ENCODE measurements around the gene MED12.

Gene MED12

GRCh38 chrX:71095981-71096759 is 22.2 kb upstream of the MED12 start:
- no peak for TF ChIP-seq POLR2AphosphoS5 (IDR thresholded peaks at IDR 0.05; ENCODE audit: low read depth, low read length)
- no peak for TF ChIP-seq POU2F2 (IDR thresholded peaks at IDR 0.05; ENCODE audit: low read depth, low read length)
- no peak for TF ChIP-seq PAX5 (IDR thresholded peaks at IDR 0.05; ENCODE audit: insufficient read depth, low read length, severe bottlenecking)
- no peak for TF ChIP-seq SPI1 (IDR thresholded peaks at IDR 0.05; ENCODE audit: low read depth, low read length)
- no peak for TF ChIP-seq TAF1 (IDR thresholded peaks at IDR 0.05; ENCODE audit: low read depth, low read length)
- TF ChIP-seq POLR2A (IDR thresholded peaks at IDR 0.05; ENCODE audit: low read depth, low read length), result no peak
- no peak for DNase-seq (ENCODE audit: insufficient read length, low spot score)
- FAIRE-seq, result peak; percentile 89

- TF ChIP-seq TAF1 (IDR thresholded peaks at IDR 0.05; ENCODE audit: low read depth, low read length) (no peak), PAX5 (IDR thresholded peaks at IDR 0.05; ENCODE audit: insufficient read depth, low read length, severe bottlenecking) (no peak), POU2F2 (IDR thresholded peaks at IDR 0.05; ENCODE audit: low read depth, low read length) (no peak), POLR2AphosphoS5 (IDR thresholded peaks at IDR 0.05; ENCODE audit: low read depth, low read length) (no peak), SPI1 (IDR thresholded peaks at IDR 0.05; ENCODE audit: low read depth, low read length) (no peak), POLR2A (IDR thresholded peaks at IDR 0.05; ENCODE audit: low read depth, low read length) (no peak)
- no peak for DNase-seq (ENCODE audit: insufficient read length, low spot score)
- FAIRE-seq, result no peak
These were observed 21.7 kb upstream of the MED12 start for GRCh38 chrX:71096760-71097032.

GRCh38 chrX:71098302-71098701 is 20.1 kb upstream of the MED12 start:
- FAIRE-seq (peak; percentile 59), DNase-seq (ENCODE audit: insufficient read length, low spot score) (no peak)
- TF ChIP-seq SPI1 (IDR thresholded peaks at IDR 0.05; ENCODE audit: low read depth, low read length), result no peak
- no peak for TF ChIP-seq TAF1 (IDR thresholded peaks at IDR 0.05; ENCODE audit: low read depth, low read length)
- no peak for TF ChIP-seq POLR2AphosphoS5 (IDR thresholded peaks at IDR 0.05; ENCODE audit: low read depth, low read length)
- no peak for TF ChIP-seq POU2F2 (IDR thresholded peaks at IDR 0.05; ENCODE audit: low read depth, low read length)
- TF ChIP-seq PAX5 (IDR thresholded peaks at IDR 0.05; ENCODE audit: insufficient read depth, low read length, severe bottlenecking), result no peak
- no peak for TF ChIP-seq POLR2A (IDR thresholded peaks at IDR 0.05; ENCODE audit: low read depth, low read length)

- DNase-seq (ENCODE audit: insufficient read length, low spot score) (no peak), FAIRE-seq (no peak)
These were observed 19.4 kb upstream of the MED12 start for GRCh38 chrX:71098951-71099506.

GRCh38 chrX:71099736-71100135 is 18.7 kb upstream of the MED12 start:
- FAIRE-seq, result no peak
- TF ChIP-seq POU2F2 (IDR thresholded peaks at IDR 0.05; ENCODE audit: low read depth, low read length) (no peak), TAF1 (IDR thresholded peaks at IDR 0.05; ENCODE audit: low read depth, low read length) (no peak), POLR2AphosphoS5 (IDR thresholded peaks at IDR 0.05; ENCODE audit: low read depth, low read length) (no peak), SPI1 (IDR thresholded peaks at IDR 0.05; ENCODE audit: low read depth, low read length) (no peak), POLR2A (IDR thresholded peaks at IDR 0.05; ENCODE audit: low read depth, low read length) (no peak), PAX5 (IDR thresholded peaks at IDR 0.05; ENCODE audit: insufficient read depth, low read length, severe bottlenecking) (no peak)
- DNase-seq (ENCODE audit: insufficient read length, low spot score), result no peak

More at GRCh38 chrX:71098951-71099506, 19.4 kb upstream of the MED12 start:
- TF ChIP-seq POLR2A (IDR thresholded peaks at IDR 0.05; ENCODE audit: low read depth, low read length), result no peak
- no peak for TF ChIP-seq PAX5 (IDR thresholded peaks at IDR 0.05; ENCODE audit: insufficient read depth, low read length, severe bottlenecking)
- no peak for TF ChIP-seq POLR2AphosphoS5 (IDR thresholded peaks at IDR 0.05; ENCODE audit: low read depth, low read length)
- no peak for TF ChIP-seq TAF1 (IDR thresholded peaks at IDR 0.05; ENCODE audit: low read depth, low read length)
- TF ChIP-seq POU2F2 (IDR thresholded peaks at IDR 0.05; ENCODE audit: low read depth, low read length), result no peak

- DNase-seq (ENCODE audit: insufficient read length, low spot score) (no peak), FAIRE-seq (no peak)
- TF ChIP-seq SPI1 (IDR thresholded peaks at IDR 0.05; ENCODE audit: low read depth, low read length) (no peak), TAF1 (IDR thresholded peaks at IDR 0.05; ENCODE audit: low read depth, low read length) (no peak), POU2F2 (IDR thresholded peaks at IDR 0.05; ENCODE audit: low read depth, low read length) (no peak), PAX5 (IDR thresholded peaks at IDR 0.05; ENCODE audit: insufficient read depth, low read length, severe bottlenecking) (no peak), POLR2AphosphoS5 (IDR thresholded peaks at IDR 0.05; ENCODE audit: low read depth, low read length) (no peak), POLR2A (IDR thresholded peaks at IDR 0.05; ENCODE audit: low read depth, low read length) (no peak)
These were observed 17.6 kb upstream of the MED12 start for GRCh38 chrX:71100581-71101505.

GRCh38 chrX:71102292-71102691 is 16.1 kb upstream of the MED12 start:
- FAIRE-seq (no peak), DNase-seq (ENCODE audit: insufficient read length, low spot score) (no peak)
- TF ChIP-seq SPI1 (IDR thresholded peaks at IDR 0.05; ENCODE audit: low read depth, low read length) (no peak), POLR2AphosphoS5 (IDR thresholded peaks at IDR 0.05; ENCODE audit: low read depth, low read length) (no peak), PAX5 (IDR thresholded peaks at IDR 0.05; ENCODE audit: insufficient read depth, low read length, severe bottlenecking) (no peak), POU2F2 (IDR thresholded peaks at IDR 0.05; ENCODE audit: low read depth, low read length) (no peak), POLR2A (IDR thresholded peaks at IDR 0.05; ENCODE audit: low read depth, low read length) (no peak), TAF1 (IDR thresholded peaks at IDR 0.05; ENCODE audit: low read depth, low read length) (no peak)

- TF ChIP-seq PAX5 (IDR thresholded peaks at IDR 0.05; ENCODE audit: insufficient read depth, low read length, severe bottlenecking) (no peak), POLR2AphosphoS5 (IDR thresholded peaks at IDR 0.05; ENCODE audit: low read depth, low read length) (no peak), POU2F2 (IDR thresholded peaks at IDR 0.05; ENCODE audit: low read depth, low read length) (no peak), POLR2A (IDR thresholded peaks at IDR 0.05; ENCODE audit: low read depth, low read length) (no peak), TAF1 (IDR thresholded peaks at IDR 0.05; ENCODE audit: low read depth, low read length) (no peak), SPI1 (IDR thresholded peaks at IDR 0.05; ENCODE audit: low read depth, low read length) (no peak)
- FAIRE-seq, result peak; percentile 89
These were observed 15.0 kb upstream of the MED12 start for GRCh38 chrX:71103110-71103983.

More at GRCh38 chrX:71103110-71103983, 15.0 kb upstream of the MED12 start:
- no peak for DNase-seq (ENCODE audit: insufficient read length, low spot score)

All from GM12891 (cell line).